Activated naive CD4-positive, alpha-beta T cell treated with anti-CD3 and anti-CD28 coated beads for 36 hours (primary cell): ENCODE results near the gene AR. TPM values are rescaled to one million over a fixed set of nuclear protein-coding genes. Genes with fewer than 3 reads are reported as not detected.

ENCODE experiments used
- CTCF ChIA-PET: fragments of 350-600 bp; sonication (Branson Sonifier 250); formaldehyde crosslinking; loops from one replicate; lab custom pipeline; 2021; ENCODE audit warnings: antibody characterized with exemption; lab: Charles Lee
- DNase-seq: peaks from one replicate; pipeline ENCODE4 v3.0.0-alpha.2; 2020
- H3K27ac Mint-ChIP-seq: one replicate; pipeline ENCODE4 v1.8.0; 2021; ENCODE audit warnings: mild to moderate bottlenecking, mixed read lengths
- H3K27me3 Mint-ChIP-seq: one replicate; pipeline ENCODE4 v1.8.0; 2021; ENCODE audit warnings: low read depth, mixed read lengths
- H3K36me3 Mint-ChIP-seq: one replicate; pipeline ENCODE4 v1.8.0; 2021; ENCODE audit warnings: low read depth, mixed read lengths
- H3K4me1 Mint-ChIP-seq: one replicate; pipeline ENCODE4 v1.8.0; 2021; ENCODE audit warnings: low read depth, mixed read lengths
- H3K4me3 Mint-ChIP-seq: one replicate; pipeline ENCODE4 v1.8.0; 2021; ENCODE audit warnings: mild to moderate bottlenecking, moderate library complexity, mixed read lengths
- H3K9me3 Mint-ChIP-seq: one replicate; pipeline ENCODE4 v1.8.0; 2021; ENCODE audit warnings: mixed read lengths
- intact Hi-C: fragments of 100-400 bp; cut with micrococcal nuclease; formaldehyde crosslinking; loops from one replicate; pipeline ENCODE4 v1.15.1; 2023
- total RNA-seq, 2 experiments: library from RNA; stranded (reverse); gene quantifications; one replicate each; pipeline ENCODE4 v1.2.3, GENCODE V29; 2021

Gene AR, protein sequence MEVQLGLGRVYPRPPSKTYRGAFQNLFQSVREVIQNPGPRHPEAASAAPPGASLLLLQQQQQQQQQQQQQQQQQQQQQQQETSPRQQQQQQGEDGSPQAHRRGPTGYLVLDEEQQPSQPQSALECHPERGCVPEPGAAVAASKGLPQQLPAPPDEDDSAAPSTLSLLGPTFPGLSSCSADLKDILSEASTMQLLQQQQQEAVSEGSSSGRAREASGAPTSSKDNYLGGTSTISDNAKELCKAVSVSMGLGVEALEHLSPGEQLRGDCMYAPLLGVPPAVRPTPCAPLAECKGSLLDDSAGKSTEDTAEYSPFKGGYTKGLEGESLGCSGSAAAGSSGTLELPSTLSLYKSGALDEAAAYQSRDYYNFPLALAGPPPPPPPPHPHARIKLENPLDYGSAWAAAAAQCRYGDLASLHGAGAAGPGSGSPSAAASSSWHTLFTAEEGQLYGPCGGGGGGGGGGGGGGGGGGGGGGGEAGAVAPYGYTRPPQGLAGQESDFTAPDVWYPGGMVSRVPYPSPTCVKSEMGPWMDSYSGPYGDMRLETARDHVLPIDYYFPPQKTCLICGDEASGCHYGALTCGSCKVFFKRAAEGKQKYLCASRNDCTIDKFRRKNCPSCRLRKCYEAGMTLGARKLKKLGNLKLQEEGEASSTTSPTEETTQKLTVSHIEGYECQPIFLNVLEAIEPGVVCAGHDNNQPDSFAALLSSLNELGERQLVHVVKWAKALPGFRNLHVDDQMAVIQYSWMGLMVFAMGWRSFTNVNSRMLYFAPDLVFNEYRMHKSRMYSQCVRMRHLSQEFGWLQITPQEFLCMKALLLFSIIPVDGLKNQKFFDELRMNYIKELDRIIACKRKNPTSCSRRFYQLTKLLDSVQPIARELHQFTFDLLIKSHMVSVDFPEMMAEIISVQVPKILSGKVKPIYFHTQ
- total RNA-seq = not detected

GRCh38 chrX:67543818-67544217, at the start of gene AR:
TSS of gene AR (plus strand) at chrX:67544021. CDS start at chrX:67545147, 1,126 bp downstream.
- Mint-ChIP-seq H3K27ac (no peak within 1 kb of the TSS), H3K9me3 (no peaks in the 10 kb centered on the region), H3K4me1 (peaks cover 8% of the 10 kb centered on the region), H3K4me3 (peak within 1 kb of the TSS; percentile 41), H3K27me3 (peaks cover 33% of the 10 kb centered on the region), H3K36me3 (no peaks in the 10 kb centered on the region)
- intact Hi-C loops = no loop called here
- CTCF ChIA-PET = no interaction called here
- DNase-seq = no peak

- no peak for DNase-seq
- H3K9me3 Mint-ChIP-seq = no peaks in the 10 kb centered on the region
- H3K36me3 Mint-ChIP-seq = no peaks in the 10 kb centered on the region
- no peak overlapping the region for H3K4me3 Mint-ChIP-seq
- H3K27ac Mint-ChIP-seq = no peak overlapping the region
- CTCF ChIA-PET = no interaction called here
- H3K27me3 Mint-ChIP-seq = no peaks in the 10 kb centered on the region
- intact Hi-C loops = no loop called here
- no peaks in the 10 kb centered on the region for H3K4me1 Mint-ChIP-seq
Observed at GRCh38 chrX:67500617-67501016, 43.2 kb upstream of the AR start.

DNA sequence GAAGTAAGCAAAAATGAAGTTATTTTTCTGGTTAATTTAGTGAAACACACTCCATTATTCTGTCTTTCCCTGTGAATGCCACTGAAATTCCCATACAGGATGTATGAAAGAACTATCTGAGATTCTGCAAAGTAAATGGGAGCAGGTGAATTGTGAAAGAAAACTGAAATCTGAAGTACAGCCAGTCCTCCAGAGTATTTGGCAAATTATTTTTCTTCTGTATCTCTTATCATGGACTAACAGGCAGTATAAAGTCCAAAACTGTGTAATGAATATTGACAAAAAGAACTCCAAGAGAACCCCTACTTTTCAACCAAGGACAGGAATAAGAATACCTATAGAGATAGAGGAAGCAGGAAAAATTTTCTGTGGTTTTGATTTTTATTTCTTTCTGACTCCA, 40.8 kb upstream of the AR start:
- no peaks in the 10 kb centered on the region for H3K27me3 Mint-ChIP-seq
- H3K9me3 Mint-ChIP-seq = peaks cover 1% of the 10 kb centered on the region
- intact Hi-C loops = no loop called here
- DNase-seq = no peak
- H3K36me3 Mint-ChIP-seq = no peaks in the 10 kb centered on the region
- CTCF ChIA-PET = no interaction called here
- H3K4me3 Mint-ChIP-seq = no peak overlapping the region
- no peaks in the 10 kb centered on the region for H3K4me1 Mint-ChIP-seq
- no peak overlapping the region for H3K27ac Mint-ChIP-seq

GRCh38 chrX:67503453-67503852, 40.4 kb upstream of the AR start:
- peaks cover 1% of the 10 kb centered on the region for H3K9me3 Mint-ChIP-seq
- no peaks in the 10 kb centered on the region for H3K4me1 Mint-ChIP-seq
- DNase-seq = no peak
- CTCF ChIA-PET = no interaction called here
- no peaks in the 10 kb centered on the region for H3K27me3 Mint-ChIP-seq
- no peak overlapping the region for H3K4me3 Mint-ChIP-seq
- intact Hi-C loops = no loop called here
- no peak overlapping the region for H3K27ac Mint-ChIP-seq
- H3K36me3 Mint-ChIP-seq = no peaks in the 10 kb centered on the region

DNA sequence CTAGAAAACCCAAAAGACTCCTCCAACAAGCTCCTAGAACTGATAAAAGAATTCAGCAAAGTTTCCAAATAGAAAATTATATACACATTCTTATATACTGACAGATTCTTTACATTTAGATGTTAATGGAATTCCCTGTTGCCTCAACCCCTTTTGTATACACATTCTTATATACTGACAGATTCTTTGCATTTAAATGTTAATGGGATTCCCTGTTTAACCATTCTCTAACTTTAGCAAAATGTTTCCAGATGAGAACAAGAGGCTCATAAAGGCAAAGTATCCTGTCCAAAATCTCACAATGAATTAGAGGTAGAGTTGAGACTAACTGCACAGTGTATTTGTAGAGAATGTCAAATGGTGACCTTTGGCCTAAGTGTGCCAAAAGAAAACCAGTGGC, 23.1 kb upstream of the AR start:
- Mint-ChIP-seq H3K4me1 (no peaks in the 10 kb centered on the region), H3K36me3 (no peaks in the 10 kb centered on the region), H3K4me3 (no peak overlapping the region), H3K9me3 (peaks cover 3% of the 10 kb centered on the region), H3K27ac (no peak overlapping the region), H3K27me3 (no peaks in the 10 kb centered on the region)
- CTCF ChIA-PET = no interaction called here
- no peak for DNase-seq
- intact Hi-C loops = no loop called here

DNA sequence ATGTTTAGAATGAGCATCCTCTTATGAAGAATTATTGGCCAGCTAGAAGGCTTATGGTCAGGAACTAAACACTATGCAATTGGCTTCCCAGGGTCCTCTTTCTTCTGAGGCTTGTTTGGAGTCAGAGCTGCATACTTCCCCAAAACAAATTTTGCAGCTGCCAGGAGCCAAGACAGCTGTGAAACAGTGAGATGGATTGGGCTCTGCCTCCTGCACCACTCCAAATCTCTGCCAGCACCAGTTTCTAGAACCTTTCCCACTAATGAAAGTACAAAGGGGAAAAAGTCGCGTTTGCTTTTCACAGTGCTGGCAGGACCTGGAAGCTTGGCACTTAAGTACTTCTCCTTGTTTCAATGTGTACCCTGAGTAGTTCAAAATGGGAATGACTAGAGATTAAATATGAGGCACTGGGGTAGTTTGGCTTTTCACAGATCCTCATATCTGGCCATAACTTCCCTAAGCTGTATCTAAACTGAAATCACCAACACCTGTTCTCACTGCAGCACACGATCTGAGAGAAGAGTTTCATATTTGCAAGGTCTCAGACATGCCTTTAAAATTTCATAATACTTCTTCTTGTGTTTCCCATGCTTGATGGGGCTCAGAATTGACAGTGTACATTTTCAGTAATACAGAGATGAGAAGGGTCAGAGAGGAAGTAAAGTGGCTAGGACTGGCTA, 20.7 kb upstream of the AR start:
- intact Hi-C loops = no loop called here

GRCh38 chrX:67523932-67524331, 19.9 kb upstream of the AR start:
- Mint-ChIP-seq H3K27me3 (no peaks in the 10 kb centered on the region), H3K4me1 (no peaks in the 10 kb centered on the region), H3K4me3 (no peak overlapping the region), H3K36me3 (no peaks in the 10 kb centered on the region), H3K9me3 (peaks cover 2% of the 10 kb centered on the region), H3K27ac (no peak overlapping the region)
- CTCF ChIA-PET = no interaction called here
- DNase-seq = no peak
- intact Hi-C loops = no loop called here

More for the DNA sequence above, 20.7 kb upstream of the AR start:
- no peak overlapping the region for H3K27ac Mint-ChIP-seq
- H3K9me3 Mint-ChIP-seq = peaks cover 3% of the 10 kb centered on the region
- CTCF ChIA-PET = no interaction called here
- H3K27me3 Mint-ChIP-seq = no peaks in the 10 kb centered on the region
- no peaks in the 10 kb centered on the region for H3K36me3 Mint-ChIP-seq
- no peak for DNase-seq
- no peak overlapping the region for H3K4me3 Mint-ChIP-seq
- no peaks in the 10 kb centered on the region for H3K4me1 Mint-ChIP-seq

GRCh38 chrX:67524428-67524827, 19.4 kb upstream of the AR start:
- Mint-ChIP-seq H3K4me1 (no peaks in the 10 kb centered on the region), H3K36me3 (no peaks in the 10 kb centered on the region), H3K27me3 (no peaks in the 10 kb centered on the region), H3K9me3 (no peaks in the 10 kb centered on the region), H3K27ac (no peak overlapping the region), H3K4me3 (no peak overlapping the region)
- CTCF ChIA-PET = no interaction called here
- no peak for DNase-seq
- intact Hi-C loops = no loop called here

DNA sequence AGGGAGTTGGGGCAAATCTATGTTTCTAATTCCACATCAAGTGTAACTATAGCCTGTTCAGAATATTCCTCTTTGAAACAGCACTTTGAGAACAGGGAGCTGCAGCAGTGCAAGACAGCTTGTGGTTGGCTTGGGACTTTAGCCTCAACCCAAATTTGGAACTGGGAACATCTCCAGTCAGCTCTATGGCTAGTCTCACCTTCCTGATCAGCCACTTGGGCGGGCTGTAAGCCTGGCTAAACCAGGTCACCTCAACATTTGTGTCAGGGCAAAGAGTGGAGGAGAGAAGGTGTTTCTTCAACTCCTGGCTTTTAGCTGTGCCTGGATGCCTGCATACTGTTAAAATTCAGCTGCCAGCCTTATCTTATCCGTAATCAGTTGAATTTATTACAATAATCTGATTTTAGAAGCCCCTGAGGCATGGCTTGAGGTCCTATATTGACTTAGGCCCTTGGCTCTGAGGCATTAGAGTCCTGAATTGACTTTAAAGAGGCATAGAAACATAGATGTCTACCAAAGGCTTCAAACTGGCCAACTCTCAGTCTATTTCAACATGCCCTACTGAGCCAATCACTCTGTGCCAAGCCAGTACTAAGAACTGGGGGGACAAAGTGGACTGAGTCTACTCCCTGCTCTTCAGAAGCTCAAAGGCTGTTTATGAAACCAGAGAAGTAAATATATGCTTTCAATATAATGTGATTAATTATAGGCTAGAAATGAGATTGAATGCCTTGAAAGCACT, 18.7 kb upstream of the AR start:
- Mint-ChIP-seq H3K27ac (no peak overlapping the region), H3K4me1 (no peaks in the 10 kb centered on the region), H3K27me3 (no peaks in the 10 kb centered on the region), H3K9me3 (no peaks in the 10 kb centered on the region), H3K4me3 (no peak overlapping the region), H3K36me3 (no peaks in the 10 kb centered on the region)
- DNase-seq = no peak
- intact Hi-C loops = no loop called here
- CTCF ChIA-PET = no interaction called here

GRCh38 chrX:67536564-67536963, 7.3 kb upstream of the AR start:
- intact Hi-C loops = no loop called here
- CTCF ChIA-PET = no interaction called here
- Mint-ChIP-seq H3K27ac (no peak overlapping the region), H3K4me1 (no peaks in the 10 kb centered on the region), H3K27me3 (no peaks in the 10 kb centered on the region), H3K9me3 (no peaks in the 10 kb centered on the region), H3K36me3 (no peaks in the 10 kb centered on the region), H3K4me3 (no peak overlapping the region)
- no peak for DNase-seq

DNA sequence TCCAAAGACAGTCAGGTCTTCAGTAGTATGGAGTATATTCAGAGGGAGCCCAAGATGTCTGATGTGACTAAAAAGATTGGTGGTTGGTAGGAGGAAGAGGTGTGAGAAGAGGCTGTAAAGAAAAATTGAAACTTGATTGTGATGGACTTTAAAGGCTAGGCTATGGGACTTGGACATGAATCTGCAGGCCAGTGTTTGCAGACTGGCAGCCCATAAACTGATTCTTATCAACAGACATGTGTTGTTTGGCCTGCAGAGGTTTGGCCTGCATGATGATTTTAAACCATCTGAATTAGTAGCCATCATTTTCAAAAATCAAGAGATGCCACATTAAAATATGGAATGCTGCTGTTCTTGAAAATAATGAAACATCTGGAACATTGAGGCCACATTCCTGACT, 5.4 kb upstream of the AR start:
- intact Hi-C loops = no loop called here

More for the DNA sequence above, 5.4 kb upstream of the AR start:
- Mint-ChIP-seq H3K36me3 (no peaks in the 10 kb centered on the region), H3K27me3 (peaks cover 4% of the 10 kb centered on the region), H3K9me3 (no peaks in the 10 kb centered on the region), H3K27ac (no peak overlapping the region), H3K4me1 (no peaks in the 10 kb centered on the region), H3K4me3 (no peak overlapping the region)
- no peak for DNase-seq
- CTCF ChIA-PET = no interaction called here
